ENCODE data around the gene NTSR1.

DNA sequence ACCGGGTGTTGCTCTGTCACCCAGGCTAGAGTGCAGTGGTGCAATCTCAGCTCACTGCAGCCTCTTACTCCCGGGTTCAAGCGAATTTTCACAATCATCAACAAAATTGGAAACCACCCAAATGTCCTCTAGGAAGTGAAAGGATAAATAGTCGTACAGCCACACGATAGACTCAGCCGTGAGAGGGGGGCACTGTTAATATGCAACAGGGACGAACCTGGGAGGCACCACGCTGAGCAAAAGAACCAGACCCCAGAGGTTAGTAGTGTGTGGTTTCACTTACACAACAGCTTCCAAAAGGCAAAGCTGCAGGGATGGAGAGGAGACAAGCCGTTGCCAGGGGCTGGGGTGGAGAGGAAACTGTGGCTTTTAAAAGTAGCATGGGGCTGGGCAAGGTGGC, 30.1 kb upstream of the NTSR1 start:
- no peak for TF ChIP-seq POLR2A (IDR thresholded peaks at IDR 0.05)
- TF ChIP-seq, protein P1, sequence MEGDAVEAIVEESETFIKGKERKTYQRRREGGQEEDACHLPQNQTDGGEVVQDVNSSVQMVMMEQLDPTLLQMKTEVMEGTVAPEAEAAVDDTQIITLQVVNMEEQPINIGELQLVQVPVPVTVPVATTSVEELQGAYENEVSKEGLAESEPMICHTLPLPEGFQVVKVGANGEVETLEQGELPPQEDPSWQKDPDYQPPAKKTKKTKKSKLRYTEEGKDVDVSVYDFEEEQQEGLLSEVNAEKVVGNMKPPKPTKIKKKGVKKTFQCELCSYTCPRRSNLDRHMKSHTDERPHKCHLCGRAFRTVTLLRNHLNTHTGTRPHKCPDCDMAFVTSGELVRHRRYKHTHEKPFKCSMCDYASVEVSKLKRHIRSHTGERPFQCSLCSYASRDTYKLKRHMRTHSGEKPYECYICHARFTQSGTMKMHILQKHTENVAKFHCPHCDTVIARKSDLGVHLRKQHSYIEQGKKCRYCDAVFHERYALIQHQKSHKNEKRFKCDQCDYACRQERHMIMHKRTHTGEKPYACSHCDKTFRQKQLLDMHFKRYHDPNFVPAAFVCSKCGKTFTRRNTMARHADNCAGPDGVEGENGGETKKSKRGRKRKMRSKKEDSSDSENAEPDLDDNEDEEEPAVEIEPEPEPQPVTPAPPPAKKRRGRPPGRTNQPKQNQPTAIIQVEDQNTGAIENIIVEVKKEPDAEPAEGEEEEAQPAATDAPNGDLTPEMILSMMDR (IDR thresholded peaks at IDR 0.05): no peak

Measured in testis (tissue), 2 donors.